Measurements from ENCODE around the gene PPP1R7.

DNA sequence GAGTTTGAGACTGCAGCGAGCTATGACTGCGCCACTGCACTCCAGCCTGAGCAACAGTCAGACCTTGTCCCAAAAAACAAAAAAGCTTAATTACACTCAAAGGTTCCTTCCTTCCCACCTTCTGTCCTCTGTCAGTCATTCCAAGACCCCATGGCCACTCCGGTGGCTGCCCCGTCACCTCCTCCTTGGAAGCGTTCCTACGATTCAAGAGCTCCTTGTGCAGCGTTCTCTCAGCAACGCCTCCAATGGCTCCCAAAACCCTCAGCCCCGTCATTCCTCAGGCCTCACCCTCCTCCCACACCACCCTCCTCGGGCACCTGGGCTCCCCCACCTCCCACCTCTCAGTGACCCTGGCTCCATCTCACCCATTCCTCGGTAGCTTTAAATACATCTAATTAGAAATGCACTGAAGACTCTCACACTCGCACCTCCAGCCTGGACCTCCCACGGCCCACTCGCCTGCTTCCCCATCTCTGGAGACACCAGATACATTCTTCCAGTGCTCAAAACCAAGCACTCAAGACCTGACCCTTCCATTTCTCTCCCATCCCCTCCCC lies 9.0 kb upstream of the PPP1R7 start:
- TF ChIP-seq, protein P1, sequence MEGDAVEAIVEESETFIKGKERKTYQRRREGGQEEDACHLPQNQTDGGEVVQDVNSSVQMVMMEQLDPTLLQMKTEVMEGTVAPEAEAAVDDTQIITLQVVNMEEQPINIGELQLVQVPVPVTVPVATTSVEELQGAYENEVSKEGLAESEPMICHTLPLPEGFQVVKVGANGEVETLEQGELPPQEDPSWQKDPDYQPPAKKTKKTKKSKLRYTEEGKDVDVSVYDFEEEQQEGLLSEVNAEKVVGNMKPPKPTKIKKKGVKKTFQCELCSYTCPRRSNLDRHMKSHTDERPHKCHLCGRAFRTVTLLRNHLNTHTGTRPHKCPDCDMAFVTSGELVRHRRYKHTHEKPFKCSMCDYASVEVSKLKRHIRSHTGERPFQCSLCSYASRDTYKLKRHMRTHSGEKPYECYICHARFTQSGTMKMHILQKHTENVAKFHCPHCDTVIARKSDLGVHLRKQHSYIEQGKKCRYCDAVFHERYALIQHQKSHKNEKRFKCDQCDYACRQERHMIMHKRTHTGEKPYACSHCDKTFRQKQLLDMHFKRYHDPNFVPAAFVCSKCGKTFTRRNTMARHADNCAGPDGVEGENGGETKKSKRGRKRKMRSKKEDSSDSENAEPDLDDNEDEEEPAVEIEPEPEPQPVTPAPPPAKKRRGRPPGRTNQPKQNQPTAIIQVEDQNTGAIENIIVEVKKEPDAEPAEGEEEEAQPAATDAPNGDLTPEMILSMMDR (IDR thresholded peaks at IDR 0.05): no peak
- TF ChIP-seq POLR2AphosphoS5 (IDR thresholded peaks at IDR 0.05) (no peak), POLR2A (IDR thresholded peaks at IDR 0.05) (no peak), EP300 (IDR thresholded peaks at IDR 0.05) (no peak)
